ENCODE data around the gene RIC1.
"Not testable (repeated sequence)": the region's sequence is repeated elsewhere in the genome, so short reads cannot be mapped to it uniquely, and the experiment has no call there.

Gene RIC1

DNA sequence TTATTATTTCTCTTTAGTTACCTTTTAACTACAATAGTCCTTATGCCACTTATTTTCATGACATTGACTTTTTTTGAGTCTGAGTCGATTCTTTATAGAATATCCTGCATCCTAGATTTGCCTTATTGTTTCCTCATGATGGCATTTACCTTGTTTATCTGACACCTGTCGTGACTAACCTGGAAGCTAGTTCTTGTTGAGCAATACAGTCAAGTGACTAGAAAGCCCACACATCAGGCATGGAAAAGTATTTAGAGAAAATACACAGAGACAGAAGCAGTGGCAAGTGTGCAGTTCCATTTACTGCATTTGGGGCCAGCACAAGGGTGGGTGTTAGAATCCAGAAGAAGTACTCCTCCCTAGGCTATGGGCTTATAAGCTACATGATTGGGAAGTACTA is 106.2 kb downstream of the RIC1 start:
- no peak for DNase-seq

DNA sequence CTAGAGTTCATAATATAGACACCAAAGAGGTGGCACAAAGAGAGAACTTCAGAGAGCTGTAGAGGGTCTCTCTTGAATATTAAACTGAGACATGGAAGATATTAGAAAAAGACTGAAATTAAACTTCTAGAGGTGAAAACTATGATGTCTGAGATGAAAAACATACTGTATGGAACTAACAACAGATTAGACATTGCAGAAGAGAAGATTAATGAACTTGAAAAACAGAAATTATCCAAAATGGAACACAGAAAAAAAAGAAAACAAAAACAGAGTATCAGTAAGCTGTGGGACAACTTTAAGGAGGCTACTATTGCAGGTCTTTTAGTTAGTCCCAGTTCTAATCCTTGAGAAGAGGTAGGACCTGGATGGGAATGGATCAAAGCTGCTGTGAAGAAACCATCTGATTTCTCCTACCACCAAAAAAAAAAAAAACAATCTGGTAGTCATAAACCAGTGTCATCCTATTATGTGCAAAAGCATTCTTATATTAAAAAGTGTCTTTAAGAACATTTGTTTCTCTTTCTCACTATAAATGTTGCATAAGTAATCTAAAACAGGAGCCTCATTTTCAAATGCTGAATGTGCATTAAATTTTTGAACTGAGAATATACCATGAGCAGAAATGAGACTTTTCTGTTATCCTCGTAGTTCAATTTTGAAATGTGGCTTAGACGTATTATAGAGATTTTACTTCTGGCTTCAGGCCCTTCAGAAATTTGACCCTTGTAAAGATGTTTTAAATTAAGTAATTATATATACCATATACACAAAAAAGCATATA is 107.8 kb downstream of the RIC1 start:
- no peak for DNase-seq

DNA sequence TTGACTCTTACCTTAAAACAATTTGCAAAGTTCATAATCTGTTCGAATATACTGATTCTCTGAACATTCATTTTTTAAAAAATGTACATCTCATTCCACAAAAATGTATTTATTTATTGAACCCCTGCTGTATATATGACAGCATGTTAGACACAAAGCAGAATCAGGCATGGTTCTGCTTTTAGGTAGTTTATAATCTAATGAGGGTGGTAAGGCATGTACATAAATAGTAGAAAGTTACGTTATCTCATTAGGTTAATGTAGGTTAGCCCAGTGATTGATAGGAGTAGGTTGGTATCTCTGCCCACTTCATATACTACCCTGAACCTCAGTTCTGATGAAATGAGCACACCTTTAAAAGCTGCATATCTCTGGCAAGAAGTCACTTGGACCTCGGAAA is 114.2 kb downstream of the RIC1 start:
- DNase-seq = no peak

DNA sequence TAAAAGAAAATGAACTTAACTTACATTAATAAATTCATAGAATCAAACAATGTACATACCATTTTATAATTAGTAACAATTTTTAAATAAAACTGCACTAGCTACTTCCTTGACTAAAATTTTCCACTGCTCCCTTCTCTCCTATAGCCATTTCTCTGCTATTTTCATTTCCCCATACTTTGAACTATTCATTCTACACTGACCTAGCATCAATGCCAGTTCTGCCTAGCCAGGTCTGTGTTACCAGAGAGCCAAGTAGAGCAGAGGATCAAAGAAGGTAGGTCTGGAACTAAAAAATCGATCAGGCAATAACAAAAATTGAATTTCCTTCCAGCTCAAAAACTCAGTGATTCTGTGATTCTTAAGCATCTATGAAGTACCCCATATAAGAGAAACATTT is 119.5 kb downstream of the RIC1 start:
- DNase-seq = no peak

DNA sequence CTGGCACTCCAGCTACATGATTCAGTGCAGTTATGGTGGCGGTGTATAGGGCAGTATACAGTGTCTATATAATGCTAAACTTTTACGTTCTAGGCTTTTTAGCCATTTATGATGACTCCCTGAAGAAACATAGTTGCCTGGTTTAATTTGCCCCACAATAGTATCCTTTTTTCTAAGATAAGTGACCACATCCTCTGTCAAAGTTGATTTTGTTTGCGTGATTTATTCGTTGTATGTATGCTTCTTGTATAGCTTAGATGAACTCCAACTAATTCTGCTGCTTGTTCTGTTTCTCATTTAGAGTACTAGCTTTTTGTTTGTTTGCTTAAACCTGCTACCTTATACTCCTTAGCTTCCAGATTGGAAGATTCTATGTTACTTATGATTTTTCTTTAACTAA is 120.4 kb downstream of the RIC1 start:
- DNase-seq = no peak

DNA sequence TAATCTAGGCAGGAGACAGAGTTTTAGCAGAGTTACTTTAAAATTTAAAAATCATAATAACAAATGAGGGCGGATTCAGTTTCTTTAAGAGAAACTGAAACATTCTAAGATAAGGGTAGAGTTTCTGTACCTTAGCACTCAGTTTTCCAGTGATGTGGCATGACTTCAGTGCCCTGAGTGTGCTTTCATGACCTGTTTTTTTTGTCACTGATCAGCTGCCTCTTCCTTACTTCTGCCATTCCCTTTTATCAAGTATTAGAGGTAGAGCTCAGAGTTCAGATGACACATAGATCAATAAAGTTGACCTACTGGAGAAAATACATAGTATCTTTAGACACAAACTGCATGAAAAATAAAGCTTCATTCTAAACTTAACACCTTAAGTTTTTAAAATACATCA is 121.7 kb downstream of the RIC1 start:
- DNase-seq = no peak

DNA sequence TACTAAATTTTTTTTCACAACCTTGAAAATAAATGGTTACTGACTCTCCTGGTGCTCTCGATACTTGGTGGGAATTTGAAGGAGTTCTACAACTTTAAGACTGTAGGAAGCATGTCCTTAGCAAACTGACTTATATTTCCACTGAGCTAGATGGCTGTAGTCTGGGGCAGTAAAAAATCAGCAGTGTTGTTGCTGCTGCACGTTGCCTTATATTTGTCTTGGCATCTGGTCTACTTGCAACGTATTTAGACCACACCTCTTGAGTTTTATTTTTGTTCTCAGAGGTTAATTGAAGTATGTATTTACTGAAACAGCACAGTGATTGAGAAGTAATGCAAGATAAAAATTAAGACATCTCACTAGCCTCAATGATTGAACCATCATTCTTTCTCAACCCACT is 127.7 kb downstream of the RIC1 start:
- DNase-seq = no peak

DNA sequence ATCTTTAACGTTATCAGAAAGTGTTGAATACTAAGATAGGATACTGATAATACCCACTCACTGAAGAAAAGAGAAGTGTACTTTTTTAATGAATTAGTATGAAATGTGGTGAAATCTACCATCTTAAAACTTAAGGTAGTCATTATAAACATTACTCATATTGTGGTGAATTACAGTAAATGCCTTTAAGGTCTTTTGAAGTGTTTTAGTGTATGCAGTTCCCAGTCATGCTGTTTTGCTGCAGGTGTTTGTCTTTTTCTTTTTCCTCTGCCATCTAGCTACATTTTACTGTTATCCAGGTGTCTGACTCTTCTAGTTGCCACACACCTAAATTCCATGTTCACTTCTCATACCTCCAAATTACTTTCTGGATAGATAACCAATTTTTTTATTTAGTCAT is 131.4 kb downstream of the RIC1 start:
- no peak for DNase-seq

DNA sequence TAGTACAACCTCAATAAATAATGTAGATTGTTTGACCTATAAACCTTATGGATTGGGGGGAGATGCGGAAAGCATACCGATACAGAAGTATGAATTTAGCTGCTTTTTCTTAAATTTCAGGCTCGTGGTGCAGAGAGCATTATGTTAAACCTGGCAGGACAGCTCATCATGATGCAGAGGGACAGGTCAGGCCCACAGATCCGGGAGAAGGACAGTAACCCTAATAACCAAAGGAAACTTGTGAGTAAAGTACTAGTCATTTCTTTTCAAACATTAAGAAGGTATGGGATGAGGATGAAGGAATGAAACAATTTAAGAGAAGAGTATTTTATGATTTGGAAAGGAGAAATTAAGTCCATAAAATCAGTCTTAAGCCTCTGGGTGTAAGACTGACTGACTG is 133.5 kb downstream of the RIC1 start:
- DNase-seq = no peak

DNA sequence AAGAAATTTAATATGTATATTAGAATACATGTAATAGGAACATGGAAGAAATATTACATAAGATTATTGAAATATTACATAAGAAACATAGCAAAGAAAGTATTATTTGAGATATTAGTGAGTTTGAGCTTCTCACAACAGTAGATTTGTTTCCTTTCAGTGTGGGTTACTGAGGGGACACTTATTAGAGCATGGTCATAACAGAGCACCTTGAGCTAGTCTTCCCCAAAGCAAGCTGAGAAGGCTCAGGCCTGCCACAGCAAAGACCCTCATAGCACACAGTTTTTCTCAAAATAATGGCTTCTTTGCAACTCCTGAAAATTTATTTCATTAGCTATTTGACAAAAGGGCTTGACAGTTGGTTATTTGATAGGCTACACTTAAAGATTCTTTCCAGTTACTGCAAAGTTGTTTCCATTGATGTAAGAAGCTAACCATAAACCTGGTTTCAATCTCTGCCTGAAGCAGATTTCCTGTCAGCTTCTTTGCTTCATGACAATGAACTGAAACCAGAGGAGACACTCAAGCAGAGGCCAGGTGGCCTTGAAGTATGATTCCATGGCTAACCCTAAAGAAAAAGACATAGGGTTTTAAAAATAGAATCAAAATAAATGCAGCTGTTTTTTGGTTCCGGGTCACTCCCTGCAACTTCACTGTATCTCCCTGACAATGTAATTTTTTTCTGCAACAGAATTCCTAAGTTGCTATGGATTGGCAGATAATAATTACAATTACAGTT is 135.4 kb downstream of the RIC1 start:
- DNase-seq = no peak

DNA sequence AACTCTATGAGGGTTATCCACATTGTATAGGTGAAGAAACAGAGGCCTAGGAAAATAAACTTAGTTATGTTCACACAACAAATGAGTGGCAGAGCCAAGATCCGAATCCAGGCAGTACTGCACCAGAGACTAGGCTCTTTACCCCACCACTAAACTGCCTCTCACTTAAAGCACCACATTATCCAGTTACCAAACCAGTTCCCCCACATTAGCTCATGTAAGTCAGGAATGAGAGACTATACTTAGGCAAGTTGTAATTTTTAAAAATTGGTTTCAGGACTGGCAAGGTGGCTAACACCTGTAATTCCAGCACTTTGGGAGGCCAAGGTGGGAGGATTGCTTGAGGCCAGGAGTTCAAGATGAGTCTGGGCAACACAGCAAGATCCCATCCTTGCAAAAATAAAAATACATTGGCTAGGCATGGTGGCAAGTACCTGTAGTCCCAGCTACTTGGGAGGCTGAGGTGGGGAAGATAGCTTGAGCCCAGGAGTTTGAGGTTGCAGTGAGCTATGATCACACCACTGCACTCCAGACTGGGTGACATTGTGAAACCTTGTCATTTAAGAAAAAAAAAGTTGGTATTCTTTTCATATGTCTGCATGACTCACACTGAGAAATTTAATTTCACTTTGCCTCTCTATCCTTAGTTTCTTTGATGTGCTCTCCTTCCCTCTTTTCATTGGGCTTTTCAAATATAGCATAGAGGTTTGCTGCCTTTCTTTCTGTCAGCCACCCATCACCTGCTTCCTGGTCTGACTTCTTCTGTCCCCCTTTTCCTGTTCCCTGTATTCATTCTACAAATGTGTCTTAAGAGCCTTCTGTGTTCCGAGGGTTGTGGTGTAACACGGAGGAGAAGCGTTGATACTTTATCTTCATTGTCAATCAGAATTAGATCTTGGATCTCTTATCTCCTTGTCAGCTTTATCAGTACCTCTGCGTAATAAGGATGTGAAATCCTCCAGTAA is 139.3 kb downstream of the RIC1 start:
- no peak for DNase-seq

DNA sequence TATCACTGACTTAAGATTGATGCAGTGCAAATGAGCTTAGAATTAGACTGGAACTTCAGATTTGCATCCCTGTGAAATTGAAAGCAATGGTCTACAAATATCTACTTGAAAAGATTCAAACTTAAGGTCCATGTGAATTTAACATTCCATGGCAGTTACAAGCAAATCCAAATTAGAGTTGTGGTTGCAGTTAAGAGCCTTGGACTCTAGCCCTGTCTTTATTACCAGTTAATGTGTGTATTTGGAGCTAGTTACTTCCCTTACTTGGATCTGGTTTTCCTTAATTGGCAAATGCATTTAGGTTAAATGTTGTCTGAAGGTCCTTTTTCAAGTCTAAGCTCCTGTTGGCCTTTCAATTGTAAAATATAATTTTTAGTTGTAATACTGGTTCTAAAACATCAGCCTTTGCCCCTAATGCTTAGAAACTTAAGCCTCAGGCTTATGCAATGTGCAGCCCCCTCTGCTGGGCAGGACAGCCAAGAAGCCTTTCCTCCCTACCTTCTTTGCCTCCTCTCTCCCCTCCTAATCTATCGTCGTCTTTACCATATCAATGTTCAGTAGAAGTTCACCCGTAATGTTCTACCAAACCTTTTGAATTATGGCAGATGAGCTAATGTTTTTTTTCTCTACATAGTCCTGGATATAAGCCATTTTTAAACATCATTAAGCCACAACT is 144.6 kb downstream of the RIC1 start:
- no peak for DNase-seq

DNA sequence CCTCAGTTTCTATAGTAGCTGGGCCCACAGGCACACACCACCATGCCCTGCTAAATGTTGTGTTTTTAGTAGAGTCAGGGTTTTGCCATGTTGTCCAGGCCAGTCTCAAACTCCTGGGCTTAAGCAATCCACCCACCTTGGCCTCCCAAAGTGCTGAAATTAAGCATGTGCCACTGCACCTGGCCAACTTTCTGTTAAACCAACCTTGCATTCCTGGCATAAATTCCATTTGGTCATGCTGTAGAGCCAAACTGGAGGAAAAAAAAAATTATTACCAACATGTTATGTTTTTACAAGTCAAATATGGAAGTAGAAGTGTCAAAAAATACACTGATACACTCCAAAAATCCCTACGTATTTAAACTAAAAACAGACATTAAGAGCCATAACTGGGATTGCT is 149.9 kb downstream of the RIC1 start:
- no peak for DNase-seq

DNA sequence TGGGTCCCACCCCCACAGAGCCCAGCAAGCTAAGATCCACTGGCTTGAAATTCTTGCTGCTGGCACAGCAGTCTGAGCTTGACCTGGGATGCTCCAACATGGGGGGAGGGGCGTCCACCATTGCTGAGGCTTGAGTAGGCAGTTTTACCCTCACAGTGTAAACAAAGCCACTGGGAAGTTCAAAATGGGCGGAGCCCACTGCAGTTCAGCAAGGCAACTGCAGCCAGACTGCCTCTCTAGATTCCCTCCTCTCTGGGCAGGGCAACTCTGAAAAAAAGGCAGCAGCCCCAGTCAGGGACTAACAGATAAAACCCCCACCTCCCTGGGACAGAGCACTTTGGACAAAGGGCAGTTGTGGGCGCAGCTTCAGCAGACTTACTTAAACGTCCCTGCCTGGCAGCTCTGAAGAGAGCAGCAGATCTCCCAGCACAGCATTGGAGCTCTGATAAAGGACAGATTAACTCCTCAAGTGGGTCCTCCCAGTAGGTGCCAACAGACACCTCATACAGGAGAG is 150.9 kb downstream of the RIC1 start:
- DNase-seq = not testable (repeated sequence)

DNA sequence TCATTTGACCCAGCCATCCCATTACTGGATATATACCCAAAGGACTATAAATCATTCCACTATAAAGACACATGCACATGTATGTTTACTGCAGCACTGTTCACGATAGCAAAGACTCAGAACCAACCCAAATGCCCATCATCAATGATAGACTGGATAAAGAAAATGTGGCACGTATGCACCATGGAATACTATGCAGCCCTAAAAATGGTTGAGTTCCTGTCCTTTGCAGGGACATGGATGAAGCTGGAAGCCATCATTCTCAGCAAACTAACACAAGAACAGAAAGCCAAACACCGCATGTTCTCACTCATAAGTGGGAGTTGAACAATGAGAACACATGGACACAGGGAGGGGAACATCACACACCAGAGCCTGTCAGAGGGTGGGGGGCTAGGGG is 154.5 kb downstream of the RIC1 start:
- not testable (repeated sequence) for DNase-seq

DNA sequence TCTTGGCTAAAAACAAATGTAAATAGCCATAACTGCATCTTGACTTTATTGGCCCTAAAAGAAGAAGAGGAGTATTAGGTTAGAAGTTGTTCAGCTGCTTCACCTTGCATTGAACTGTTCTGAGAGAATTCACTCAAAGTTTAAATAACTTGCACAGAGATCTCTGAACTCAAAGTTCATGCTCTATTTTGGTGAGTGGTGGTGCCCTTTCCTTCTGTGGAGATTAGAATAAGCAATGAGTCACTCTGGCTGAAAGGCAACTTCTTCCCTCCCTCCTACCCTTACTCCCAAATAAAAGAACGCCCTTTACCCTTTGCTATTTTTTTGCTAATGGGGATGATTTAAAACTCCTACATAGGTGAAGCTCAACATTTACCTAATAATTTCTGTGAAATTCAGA is 155.1 kb downstream of the RIC1 start:
- no peak for DNase-seq

DNA sequence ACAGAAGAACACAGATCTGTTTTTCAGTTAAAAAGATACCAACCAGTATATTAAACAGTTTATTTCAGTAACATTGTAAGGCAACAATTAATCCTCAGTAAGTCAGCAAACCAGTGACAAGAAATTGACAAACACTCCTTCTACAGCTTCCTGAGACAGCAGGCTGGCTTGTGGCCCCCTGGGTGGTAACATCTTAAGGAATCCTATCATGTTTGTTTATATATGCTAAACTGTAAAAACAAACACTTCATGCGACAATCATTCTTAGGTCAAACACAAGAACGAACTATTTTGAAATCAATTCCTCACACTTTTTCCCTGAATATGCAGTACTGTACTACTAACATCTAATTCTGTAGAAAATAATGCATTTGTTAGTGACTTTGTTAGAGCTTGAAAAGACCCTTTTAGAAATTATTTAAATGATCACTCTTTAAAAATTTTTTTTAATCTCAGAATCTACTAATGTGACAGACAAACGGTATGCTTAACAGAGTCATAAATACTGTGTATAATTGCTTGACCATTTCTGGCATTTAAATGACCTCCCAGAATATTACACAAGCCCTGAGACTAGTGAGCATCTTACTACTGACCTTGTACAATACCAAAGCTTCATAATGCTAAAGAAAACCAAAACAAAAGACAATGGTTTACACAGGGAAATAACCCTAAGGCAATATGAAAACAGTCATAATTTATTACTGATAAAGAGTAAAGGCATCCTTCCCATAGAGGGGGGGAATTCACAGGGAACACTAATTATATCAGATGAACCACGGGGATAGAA is 155.8 kb downstream of the RIC1 start:
- DNase-seq = no peak

DNA sequence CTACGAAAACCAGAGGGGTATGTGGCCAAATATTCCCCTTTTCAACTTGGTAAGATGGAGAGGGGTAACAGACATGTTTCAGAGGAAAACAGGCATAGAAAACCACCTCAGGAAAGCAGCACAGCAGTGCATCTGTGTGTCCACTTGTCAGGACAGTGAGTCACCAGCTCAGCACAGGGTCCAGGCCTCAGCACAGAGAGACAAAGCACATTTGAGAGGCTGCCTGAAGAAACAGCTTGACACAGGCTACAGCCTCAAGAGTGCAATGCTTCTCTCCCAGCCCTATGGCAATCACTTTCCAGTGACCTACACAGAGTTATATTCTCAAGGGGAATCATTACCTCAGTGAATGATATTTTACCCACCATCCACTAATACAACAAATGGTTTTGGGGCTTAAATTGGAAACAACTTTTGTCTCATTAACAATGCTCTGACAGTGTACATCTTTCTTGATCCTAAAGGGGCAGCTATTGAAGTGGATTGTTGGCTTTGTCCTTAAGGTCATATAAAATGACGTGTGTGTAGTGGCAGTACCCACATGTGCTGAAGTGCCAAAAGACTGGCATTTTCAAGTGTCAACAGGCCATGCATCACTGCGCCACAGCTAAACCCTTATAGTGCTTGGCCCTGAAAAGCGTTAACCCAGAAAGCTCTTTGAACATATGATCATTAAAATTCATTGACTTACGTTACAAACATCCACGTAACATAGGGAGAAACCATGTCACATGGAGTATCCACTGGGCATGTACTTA is 157.6 kb downstream of the RIC1 start:
- no peak for DNase-seq

DNA sequence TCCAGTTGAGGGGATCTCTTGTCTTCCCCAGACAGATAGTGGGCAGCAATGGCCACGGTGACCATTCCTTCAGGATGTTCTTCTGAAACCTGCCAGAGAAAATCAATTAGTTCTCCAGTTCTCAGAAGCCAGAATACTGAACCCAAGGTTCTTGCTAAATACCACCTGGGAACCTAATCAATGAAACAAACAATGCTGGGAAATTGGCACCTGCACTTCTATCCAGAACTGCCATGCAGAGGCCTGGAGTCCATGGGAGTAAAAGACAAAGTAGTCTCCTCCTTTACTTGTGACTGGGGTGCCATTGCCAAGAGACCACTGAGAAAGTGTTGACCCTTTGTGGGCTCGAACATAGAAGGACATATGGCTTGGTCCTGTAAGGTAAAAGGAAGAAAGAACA is 158.3 kb downstream of the RIC1 start:
- DNase-seq = no peak

DNA sequence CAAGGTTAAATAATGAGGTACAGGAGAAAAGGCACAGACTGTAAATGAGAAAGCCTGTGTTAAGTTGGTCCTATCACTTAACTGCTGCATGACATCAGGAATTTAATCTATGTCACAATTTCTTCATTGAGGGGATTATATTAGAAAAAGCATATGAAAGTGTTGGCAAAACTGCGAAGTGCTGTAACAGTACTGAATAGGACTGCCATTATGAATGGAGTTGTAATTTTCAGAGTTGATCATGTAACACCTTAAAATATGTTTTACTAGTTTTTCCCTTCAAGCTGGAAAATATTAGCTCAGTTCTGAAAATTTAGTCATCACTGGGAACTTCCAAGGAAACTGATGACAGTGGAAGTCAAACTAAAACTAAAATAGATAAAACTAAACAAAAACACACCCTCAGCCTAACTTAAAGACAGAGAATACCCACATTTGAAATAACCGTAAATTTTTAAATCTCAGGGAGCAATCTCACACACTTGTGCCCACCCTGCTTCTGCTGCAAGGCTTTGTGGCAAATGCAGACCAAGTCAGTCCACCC is 158.9 kb downstream of the RIC1 start:
- DNase-seq = no peak

DNA sequence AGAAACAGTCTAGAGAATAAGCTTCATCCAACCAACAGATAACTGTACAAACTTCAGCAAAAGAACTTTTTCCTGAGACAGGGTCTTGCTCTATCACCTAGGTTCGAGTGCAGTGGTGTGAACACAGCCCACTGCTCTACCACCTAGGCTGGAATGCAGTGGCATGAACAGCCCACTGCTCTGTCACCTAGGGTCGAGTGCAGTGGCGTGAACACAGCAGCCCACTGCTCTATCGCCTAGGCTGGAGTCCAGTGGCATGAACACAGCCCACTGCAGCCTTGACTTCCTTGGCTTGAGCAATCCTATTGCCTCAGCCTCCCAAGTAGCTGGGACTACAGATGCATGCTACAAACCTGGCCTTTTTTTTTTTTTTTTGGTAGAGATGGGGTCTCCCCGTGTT is 160.6 kb downstream of the RIC1 start:
- no peak for DNase-seq
